IPS-18c (cell line): Measurements from ENCODE around the gene ALOX15.
"Not testable (repeated sequence)": the region's sequence is repeated elsewhere in the genome, so short reads cannot be mapped to it uniquely, and the experiment has no call there.

ENCODE experiments used
- H3K4me3 ChIP-seq: 2 replicates; pipeline ENCODE4 v1.7.0; 2013; ENCODE audit warnings: low read depth, mild to moderate bottlenecking, low read length, moderate library complexity; ENCODE audit not compliant: insufficient read depth
- H3K9me3 ChIP-seq: one replicate; pipeline ENCODE4 v1.6.1; 2013; ENCODE audit warnings: mild to moderate bottlenecking, low read length, moderate library complexity; ENCODE audit not compliant: control insufficient read depth, insufficient read depth

ALOX15 gene

DNA sequence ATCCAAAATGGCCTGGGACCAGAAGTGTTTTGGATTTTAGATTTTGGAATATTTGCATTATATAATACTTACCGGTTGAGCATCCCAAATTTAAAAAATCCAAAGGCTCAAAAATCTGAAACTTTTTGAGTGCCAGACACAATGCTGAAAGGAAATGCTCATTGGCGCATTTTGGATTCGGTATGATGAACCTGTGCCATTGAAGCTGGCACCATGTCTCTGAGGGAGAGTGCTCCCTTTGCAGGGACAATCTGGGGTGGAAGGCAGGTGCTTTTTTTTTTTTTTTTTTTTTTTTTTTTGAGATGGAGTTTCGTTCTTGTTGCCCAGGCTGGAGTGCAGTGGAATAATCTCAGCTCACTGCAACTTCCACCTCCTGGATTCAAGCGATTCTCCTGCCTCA, 39.4 kb downstream of the ALOX15 start:
- Histone ChIP-seq H3K4me3 (no peak overlapping the region), H3K9me3 (no peaks in the 10 kb centered on the region)

DNA sequence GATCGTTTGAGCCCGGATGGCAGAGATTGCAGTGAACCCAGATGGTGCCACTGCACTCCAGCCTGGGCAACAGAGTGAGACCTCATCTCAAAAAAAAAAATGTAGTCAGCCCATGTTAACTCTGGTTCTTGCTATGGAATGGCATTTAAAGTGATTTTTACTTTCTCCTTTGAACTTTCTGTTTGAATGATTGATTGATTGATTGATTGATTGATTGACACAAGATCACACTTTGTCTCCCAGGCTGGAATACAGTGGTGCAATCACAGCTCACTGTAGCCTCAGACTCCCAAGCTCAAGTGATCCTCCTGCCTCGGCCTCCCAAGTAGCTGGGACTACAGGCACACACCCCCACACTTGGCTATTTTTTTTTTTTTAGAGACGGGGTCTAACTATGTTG, 40.2 kb downstream of the ALOX15 start:
- Histone ChIP-seq H3K9me3 (no peaks in the 10 kb centered on the region), H3K4me3 (no peak overlapping the region)

DNA sequence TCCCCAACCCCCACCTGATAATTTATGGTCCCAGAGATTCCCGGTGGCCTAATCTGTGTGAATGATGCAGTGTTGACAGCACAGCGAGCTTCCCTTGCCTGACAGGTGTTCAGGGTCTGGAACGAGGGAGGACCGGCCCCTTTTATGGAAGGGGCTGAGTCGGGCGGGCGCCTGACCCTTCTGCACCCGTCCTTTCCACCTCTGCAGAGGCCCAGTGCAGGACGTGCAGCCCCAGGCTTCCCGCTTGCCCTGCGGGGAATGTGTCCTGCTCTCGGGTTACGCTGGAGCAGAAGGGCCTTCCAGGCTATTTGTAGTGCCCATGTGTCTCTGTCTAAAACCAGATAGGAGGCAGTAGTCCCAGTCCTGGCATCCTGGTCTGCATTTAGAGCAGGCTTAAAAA, 40.9 kb downstream of the ALOX15 start:
- Histone ChIP-seq H3K4me3 (no peak overlapping the region; the same call in 1 of the 2 replicates), H3K9me3 (peaks cover under 1% of the 10 kb centered on the region)

DNA sequence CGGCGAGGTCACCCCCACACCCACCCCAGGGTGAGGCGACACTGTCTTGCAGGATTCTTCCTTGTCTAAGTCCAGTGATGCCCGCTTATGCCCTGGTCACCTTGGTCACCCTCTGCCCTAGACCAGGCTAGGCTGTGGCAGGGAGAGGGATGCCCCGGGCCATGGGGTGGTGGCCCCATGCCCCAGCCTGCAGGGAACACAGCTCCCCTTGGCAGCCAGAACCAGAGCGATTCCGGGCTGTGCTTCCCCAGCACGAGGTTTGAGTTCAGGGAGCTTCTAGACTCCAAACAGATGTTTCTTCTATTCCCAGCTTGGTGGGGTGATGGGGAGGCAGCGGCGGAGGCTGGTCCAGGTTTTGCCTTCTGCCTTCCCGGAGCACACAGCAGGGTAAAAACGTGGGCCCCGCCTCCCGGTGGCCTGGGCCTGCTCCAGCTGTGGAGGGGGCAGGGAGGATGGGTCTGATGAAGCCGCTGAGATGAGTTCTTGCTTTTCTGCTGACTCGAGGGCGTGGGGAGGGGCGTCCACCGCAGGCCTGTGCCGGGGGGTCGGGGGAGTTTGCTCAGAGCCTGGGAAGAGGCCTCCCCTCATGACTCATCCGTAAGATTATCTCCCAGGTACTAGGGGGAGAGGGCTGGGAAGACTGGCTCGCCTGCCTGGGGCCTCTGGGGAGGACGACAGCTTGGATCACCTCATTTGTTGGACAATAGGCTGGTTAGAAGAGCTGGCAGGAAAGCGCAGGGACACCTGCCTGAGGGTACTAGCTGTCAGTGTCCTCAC, 41.8 kb downstream of the ALOX15 start:
- H3K4me3 ChIP-seq, result peak overlapping the region; percentile 28; the same call in 1 of the 2 replicates

DNA sequence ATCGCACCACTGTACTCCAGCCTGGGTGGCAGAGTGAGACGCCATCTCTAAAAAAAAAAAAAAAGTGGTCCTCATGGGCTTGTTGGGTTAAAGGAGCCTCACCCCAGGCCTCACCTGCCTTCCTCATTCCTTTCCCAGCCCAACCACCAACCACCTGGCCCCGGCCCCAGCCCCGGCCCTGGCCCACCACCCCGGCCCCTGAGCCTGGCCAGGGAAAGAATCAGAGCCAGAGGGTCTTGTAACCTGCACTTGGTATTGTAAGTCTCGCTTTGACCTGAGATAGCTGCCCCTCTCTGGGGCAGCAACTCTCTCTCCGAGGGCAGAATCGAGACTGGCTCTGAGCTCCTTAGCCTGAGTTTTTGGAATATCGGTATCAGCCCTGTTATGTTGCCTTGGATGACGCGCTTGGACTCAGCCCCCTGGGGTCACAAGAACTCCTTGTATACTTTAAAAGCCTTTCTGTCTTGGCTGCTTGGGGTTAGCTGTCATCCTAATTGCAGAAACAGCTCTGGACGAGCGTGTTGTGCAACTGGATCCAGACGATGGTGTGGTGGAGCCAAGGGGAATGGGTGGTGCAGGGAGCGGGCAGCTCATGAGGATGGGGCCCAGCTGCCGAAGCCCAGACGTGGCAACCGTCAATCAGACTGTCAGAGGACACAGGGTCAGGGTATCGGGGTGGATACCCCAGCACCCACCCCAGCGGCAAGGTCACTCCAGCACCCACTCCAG, 42.5 kb downstream of the ALOX15 start:
- H3K9me3 ChIP-seq, result peaks cover 2% of the 10 kb centered on the region
- no peak overlapping the region for H3K4me3 ChIP-seq

More for the DNA sequence above, 41.8 kb downstream of the ALOX15 start:
- H3K9me3 ChIP-seq, result peaks cover 2% of the 10 kb centered on the region

DNA sequence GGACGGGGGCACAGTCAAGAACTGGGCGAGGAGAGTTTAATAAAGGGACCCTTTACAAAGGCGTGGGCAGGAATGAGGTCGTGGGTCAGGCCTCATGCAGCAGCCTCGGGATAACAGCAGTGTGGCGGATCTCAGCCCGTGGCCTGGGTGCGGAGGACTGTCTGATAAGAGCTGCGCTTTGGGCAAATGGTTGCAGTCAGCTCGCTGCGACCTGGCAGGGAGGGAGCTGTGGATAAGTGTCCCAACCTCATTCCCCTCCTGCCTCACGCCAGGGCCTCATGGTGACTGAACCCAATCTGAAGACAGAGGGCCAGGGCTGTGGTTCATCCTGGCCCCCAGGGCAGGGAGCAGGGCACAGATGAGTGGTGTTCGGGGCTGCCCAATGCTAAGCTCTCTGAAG, 43.5 kb downstream of the ALOX15 start:
- Histone ChIP-seq H3K9me3 (peaks cover 2% of the 10 kb centered on the region), H3K4me3 (no peak overlapping the region)

DNA sequence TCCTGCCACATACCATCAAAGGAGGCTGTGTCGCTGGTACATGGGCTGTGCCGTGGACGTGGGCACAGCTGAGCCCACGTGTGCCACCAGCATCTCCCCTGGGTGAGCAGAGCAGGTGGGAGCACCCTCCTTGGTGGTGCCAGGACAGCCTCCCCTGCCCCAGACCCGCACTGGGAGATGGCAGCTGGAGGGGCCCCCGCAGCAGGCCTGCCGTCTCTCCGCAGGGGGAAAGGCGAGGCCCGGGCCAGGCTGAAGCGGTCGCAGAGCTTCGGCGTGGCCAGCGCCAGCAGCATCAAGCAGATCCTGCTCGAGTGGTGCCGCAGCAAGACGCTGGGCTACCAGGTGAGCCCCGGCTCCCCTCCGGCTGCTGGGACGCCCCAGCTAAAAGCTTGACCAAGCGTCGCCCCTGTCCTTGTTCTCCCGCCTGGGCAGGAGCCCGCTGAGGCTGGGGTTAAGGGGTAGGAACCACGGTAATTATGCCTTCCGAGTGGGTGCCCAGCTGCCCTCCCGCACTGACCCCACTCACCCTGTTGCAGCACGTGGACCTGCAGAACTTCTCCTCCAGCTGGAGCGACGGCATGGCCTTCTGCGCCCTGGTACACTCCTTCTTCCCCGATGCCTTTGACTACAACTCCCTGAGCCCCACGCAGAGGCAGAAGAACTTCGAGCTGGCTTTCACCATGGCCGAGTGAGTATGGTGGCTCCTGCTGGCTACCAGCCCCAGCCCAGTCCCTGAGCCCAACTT, 44.7 kb downstream of the ALOX15 start:
- Histone ChIP-seq H3K9me3 (peaks cover 2% of the 10 kb centered on the region), H3K4me3 (no peak overlapping the region)

DNA sequence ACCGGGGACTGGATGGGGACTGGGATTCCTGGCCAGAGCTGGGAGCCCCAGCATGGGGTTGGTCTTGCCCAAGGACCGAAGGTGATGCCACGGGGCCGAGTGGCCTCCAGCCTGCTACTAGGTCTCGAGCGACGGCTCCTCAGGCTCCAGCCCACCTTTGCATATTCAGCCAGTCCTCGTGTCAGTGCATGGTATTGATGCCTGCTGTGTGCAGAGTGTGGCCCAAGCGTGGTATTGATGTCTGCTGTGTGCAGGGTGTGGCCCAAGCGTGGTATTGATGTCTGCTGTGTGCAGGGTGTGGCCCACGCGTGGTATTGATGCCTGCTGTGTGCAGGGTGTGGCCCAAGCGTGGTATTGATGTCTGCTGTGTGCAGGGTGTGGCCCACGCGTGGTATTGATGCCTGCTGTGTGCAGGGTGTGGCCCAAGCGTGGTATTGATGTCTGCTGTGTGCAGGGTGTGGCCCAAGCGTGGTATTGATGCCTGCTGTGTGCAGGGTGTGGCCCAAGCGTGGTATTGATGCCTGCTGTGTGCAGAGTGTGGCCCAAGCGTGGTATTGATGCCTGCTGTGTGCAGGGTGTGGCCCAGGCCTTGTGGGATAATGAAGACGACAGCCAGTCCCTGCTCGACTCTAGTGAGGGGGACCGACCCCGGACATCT, 45.7 kb downstream of the ALOX15 start:
- H3K4me3 ChIP-seq, H3K9me3 ChIP-seq: not testable (repeated sequence)

DNA sequence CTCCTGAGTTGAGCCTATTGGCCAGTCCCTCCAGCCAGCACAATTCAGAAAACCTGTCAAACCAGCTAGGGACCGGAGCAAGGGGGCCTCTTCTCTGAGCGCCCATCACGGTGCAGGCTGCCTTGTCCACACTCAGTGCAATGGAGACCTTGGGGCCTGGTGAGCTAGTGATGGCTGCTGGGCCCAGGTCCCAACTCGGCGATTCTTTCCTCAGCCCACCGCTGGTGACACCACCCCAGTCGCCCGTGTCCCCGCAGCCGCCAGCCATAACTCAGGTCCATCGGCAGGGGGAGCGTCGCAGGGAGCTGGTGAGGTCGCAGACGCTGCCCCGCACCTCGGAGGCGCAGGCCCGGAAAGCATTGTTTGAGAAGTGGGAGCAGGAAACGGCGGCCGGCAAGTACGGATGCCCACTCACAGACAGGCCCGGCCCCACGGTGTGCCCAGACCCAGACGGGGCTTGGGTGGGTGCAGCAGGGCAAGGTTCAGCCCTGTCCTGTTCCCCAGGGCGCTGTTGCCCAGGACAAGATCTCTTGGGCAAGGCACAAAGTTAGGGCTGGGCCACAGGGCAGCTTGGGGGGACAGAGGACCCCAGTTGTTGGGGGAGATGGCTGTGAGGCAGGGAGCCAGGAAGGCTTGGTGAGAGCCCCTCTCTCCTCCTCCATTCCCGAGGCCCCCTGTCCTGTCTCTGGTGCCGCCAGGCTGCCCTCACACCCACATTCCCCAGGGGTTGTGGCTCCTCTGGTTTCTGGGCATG, 46.4 kb downstream of the ALOX15 start:
- H3K9me3 ChIP-seq, result peaks cover 2% of the 10 kb centered on the region
- no peak overlapping the region for H3K4me3 ChIP-seq

DNA sequence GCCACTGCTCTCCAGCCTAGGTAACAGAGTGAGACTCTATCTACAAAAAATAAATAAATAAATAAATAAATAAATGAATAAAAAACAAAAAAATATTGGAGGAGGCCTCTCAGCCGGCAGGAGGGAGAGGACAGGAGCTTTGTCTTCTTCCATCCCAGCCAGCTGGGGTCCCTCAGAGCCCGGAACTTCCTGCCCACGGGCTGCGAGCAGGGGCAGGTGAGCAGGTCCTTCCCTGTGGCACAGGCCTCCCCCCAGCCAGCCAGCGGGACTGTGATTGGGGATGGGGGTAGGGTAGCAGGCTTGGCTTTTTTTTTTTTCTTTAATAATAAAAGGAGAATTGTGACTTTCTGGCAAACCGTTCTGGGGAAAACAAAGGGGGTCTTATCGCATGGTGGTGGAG, 47.1 kb downstream of the ALOX15 start:
- no peak overlapping the region for H3K4me3 ChIP-seq
- peaks cover 2% of the 10 kb centered on the region for H3K9me3 ChIP-seq

DNA sequence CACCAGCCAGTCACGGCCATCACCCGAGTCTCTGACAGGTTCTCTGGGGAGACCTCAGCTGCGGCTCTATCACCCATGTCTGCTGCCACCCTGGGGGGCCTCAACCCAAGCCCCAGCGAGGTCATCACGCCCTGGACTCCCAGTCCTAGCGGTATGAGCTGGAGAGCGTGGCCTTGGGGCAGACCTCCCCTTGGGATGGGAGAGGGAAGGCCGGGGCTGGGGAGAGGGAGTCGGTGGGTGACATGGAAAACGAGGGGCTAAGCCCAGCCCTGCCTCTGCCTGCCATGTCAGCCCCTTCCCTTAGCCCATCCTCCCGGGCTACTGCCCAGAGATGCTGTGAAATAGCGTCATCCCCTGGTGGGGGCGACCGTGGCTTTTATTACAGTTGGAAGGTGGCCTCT, 48.5 kb downstream of the ALOX15 start:
- Histone ChIP-seq H3K9me3 (peaks cover 2% of the 10 kb centered on the region), H3K4me3 (no peak overlapping the region)

DNA sequence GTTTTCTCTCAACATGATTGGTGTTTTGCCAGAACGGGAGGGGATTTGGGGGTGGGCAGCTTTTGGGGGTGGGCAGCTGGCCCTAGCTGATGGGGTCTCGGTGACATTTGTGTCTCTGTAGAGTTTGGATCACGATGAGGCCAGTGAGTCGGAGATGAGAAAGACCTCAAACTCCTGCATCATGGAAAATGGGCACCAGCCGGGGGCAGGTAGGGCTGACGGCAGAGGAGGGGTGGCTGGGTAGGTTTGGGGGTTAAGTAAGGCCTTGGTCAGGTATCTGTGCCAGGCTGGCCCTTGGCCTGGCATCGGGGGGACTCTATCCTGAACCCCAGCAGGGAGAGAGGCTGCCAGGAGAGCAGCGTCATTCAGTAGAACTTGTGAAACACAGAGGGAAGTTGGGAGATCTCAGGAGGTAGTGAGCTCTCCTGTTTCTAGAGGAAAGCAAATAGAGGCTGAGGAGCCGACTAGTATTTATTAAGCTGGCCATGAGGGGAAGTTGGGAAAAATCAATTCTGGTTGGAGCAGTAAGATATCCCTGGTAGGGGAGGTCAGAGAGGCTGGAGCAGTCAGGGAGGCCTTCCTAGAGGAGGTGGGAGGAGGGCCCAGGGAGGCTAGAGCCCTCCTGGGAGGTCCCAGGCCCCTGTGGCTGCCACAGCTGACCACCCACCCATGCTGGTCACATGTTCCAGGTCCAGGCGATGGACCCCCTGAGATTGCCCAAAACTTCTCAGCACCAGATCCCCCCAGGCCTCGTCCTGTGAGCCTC, 49.1 kb downstream of the ALOX15 start:
- H3K4me3 ChIP-seq, result no peak overlapping the region

DNA sequence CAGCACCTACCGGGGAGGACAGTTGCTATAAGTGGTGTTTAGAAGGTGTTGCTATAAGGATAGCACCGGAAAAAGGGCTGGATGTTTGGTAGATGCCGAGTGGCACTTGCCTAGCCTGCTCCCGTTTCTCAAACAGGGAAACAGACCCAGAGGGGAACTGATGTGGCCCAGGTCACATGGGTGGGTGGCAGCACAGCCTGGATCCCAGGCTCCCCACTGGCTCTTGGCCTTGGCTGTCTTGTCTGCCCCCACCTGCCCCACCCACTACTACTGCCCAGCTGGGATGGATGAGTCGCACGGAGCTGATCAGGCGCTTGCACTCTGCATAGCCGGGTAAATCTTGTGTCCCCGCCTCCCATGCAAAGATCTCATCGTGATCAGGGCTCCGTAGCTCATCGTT, 49.9 kb downstream of the ALOX15 start:
- Histone ChIP-seq H3K4me3 (no peak overlapping the region), H3K9me3 (peaks cover 2% of the 10 kb centered on the region)

More for the DNA sequence above, 49.1 kb downstream of the ALOX15 start:
- peaks cover 2% of the 10 kb centered on the region for H3K9me3 ChIP-seq

DNA sequence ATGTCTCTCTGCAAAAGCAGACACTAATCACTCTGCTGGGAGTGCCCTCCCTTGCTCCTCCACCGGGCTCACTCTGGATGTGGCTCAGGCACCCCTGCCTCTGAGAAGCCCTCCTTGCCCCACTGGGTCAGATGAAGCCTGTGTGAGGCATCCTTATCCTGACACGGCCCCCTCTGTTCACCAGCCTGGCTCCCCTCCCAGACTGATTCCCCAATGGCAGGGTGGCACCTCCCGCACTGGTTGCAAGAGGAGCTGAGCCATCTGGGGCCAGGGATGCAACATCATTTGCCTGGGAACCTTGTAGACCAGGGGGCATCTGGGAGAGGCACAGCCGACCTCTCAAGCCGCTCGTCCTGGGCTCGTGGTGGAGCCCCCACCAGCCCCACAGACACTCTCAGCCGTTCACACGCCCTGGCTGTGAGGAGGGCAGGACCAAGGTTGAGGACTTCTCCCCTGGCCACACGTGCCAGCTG, 50.5 kb downstream of the ALOX15 start:
- no peak overlapping the region for H3K4me3 ChIP-seq
- peaks cover 2% of the 10 kb centered on the region for H3K9me3 ChIP-seq

DNA sequence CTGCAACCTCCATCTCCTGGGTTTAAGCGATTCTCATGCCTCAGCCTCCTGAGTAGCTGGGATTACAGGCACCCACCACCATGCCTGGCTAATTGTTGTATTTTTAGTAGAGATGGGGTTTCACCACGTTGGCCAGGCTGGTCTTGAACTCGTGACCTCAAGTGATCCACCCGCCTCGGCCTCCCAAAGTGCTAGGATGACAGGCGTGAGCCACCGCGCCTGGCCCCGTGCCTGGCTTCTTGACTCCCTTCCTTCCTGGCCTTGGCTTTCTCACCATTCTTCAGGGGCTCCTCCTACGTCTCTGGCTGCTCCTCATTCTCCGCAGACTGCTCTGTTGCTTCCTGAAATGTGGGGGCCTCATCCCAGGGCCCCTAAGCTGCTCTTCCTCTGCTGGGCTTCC, 51.4 kb downstream of the ALOX15 start:
- H3K9me3 ChIP-seq, H3K4me3 ChIP-seq: not testable (repeated sequence)
